Measurements from ENCODE around the gene KAT6B. TPM values are rescaled to one million over a fixed set of nuclear protein-coding genes. Genes with fewer than 3 reads are reported as not detected.

KAT6B gene
- total and polyA plus RNA-seq, 7 donors = 5.8 to 77.0 (median 49.9) TPM

- H3K36me3 ChIP-seq = no peaks in the 10 kb centered on the region
- 90 to 93% methylated on average over 6 of the region's 6 CpGs for WGBS, 2 donors
- H3K4me1 ChIP-seq = no peaks in the 10 kb centered on the region
- intact Hi-C loops (cut with DNase I) = no loop called here
- no peak for DNase-seq
- TF ChIP-seq POLR2A (IDR thresholded peaks at IDR 0.05) (no peak), EP300 (IDR thresholded peaks at IDR 0.05) (no peak), CTCF (IDR thresholded peaks at IDR 0.05) (no peak), POLR2AphosphoS5 (IDR thresholded peaks at IDR 0.05) (no peak)
- no peak overlapping the region for H3K27ac ChIP-seq
- H3K9me3 ChIP-seq = peaks cover 0 to 2% (median 0%) of the 10 kb centered on the region in 4 donors
- no peaks in the 10 kb centered on the region for H3K27me3 ChIP-seq
- no peak overlapping the region for H3K4me3 ChIP-seq
Measured at GRCh38 chr10:75076348-75076747, 249.9 kb downstream of the KAT6B start.

GRCh38 chr10:75079436-75080083 lies 253.2 kb downstream of the KAT6B start:
- TF ChIP-seq CTCF (IDR thresholded peaks at IDR 0.05) = no peak
- TF ChIP-seq POLR2A (IDR thresholded peaks at IDR 0.05) = no peak
- no peak for TF ChIP-seq POLR2AphosphoS5 (IDR thresholded peaks at IDR 0.05)
- no peak for TF ChIP-seq EP300 (IDR thresholded peaks at IDR 0.05)
- Histone ChIP-seq H3K27ac (no peak overlapping the region), H3K27me3 (no peaks in the 10 kb centered on the region), H3K4me3 (no peak overlapping the region), H3K9me3 (peaks cover 0 to 7% (median 0%) of the 10 kb centered on the region in 4 donors), H3K4me1 (no peaks in the 10 kb centered on the region), H3K36me3 (no peaks in the 10 kb centered on the region)
- 82 to 89% methylated on average over 9 of the region's 9 CpGs for WGBS, 2 donors
- intact Hi-C loops (cut with DNase I) = no loop called here
- no peak for DNase-seq

- Histone ChIP-seq H3K4me1 (no peaks in the 10 kb centered on the region), H3K9me3 (peaks cover 0 to 7% (median 0%) of the 10 kb centered on the region in 4 donors), H3K27ac (no peak overlapping the region), H3K36me3 (no peaks in the 10 kb centered on the region), H3K4me3 (no peak overlapping the region), H3K27me3 (no peaks in the 10 kb centered on the region)
- WGBS, 2 donors = 95 to 97% methylated on average over 4 of the region's 4 CpGs
- intact Hi-C loops (cut with DNase I) = no loop called here
- DNase-seq = no peak
- TF ChIP-seq CTCF (IDR thresholded peaks at IDR 0.05) (no peak), POLR2AphosphoS5 (IDR thresholded peaks at IDR 0.05) (no peak), EP300 (IDR thresholded peaks at IDR 0.05) (no peak)
Measured at GRCh38 chr10:75080554-75080953, 254.2 kb downstream of the KAT6B start.

GRCh38 chr10:75081379-75081778 lies 255.0 kb downstream of the KAT6B start:
- Histone ChIP-seq H3K4me3 (no peak overlapping the region), H3K27me3 (no peaks in the 10 kb centered on the region), H3K9me3 (peaks cover 0 to 7% (median 0%) of the 10 kb centered on the region in 4 donors), H3K4me1 (no peaks in the 10 kb centered on the region), H3K27ac (no peak overlapping the region), H3K36me3 (no peaks in the 10 kb centered on the region)
- intact Hi-C loops (cut with DNase I) = no loop called here
- no peak for TF ChIP-seq POLR2A (IDR thresholded peaks at IDR 0.05)
- TF ChIP-seq POLR2AphosphoS5 (IDR thresholded peaks at IDR 0.05) = no peak
- TF ChIP-seq CTCF (IDR thresholded peaks at IDR 0.05) = no peak
- TF ChIP-seq EP300 (IDR thresholded peaks at IDR 0.05) = no peak
- no peak for DNase-seq
- 95 to 97% methylated on average over 5 of the region's 5 CpGs for WGBS, 2 donors

Measured in sigmoid colon (tissue), 7 donors.